ENCODE measurements around the gene INPP4A. TPM values are rescaled to one million over a fixed set of nuclear protein-coding genes. Genes with fewer than 3 reads are reported as not detected.

The INPP4A gene
- total RNA-seq, 2 experiments from 2014 or later, result 29.1 to 33.0 TPM

- intact Hi-C loops (cut with DNase I, micrococcal nuclease), result no loop called here
- Mint-ChIP-seq H3K36me3 (ENCODE audit: low read depth) (peaks cover 23% of the 10 kb centered on the region), H3K9me3 (ENCODE audit: low read depth) (no peaks in the 10 kb centered on the region), H3K4me3 (no peak overlapping the region), H3K4me1 (peaks cover 14% of the 10 kb centered on the region), H3K27me3 (no peaks in the 10 kb centered on the region), H3K27ac (peak overlapping the region; percentile 33)
- no peak for ATAC-seq
- DNase-seq, result no peak
- CTCF ChIA-PET, result interaction anchor here (0.6 to 1.7 kb wide), 2 partner anchors 147 to 197 kb away, joined by 3 to 4 read pairs; no protein-coding TSS in a partner anchor
- POLR2A ChIA-PET, result no interaction called here
Measured at GRCh38 chr2:98643496-98644100, 198.9 kb downstream of the INPP4A start.

Other genes with a start within 250 kb of the INPP4A start
- not detected for gene CNGA3, start 98.4 kb upstream of the INPP4A start, total RNA-seq
- gene COA5, start 163.7 kb downstream of the INPP4A start, total RNA-seq, result 10 to 100 TPM; 17.7 to 33.2 TPM
- gene UNC50, start 163.7 kb downstream of the INPP4A start, total RNA-seq, result 10 to 100 TPM; 21.1 to 31.4 TPM

Data from activated CD4-positive, alpha-beta T cell treated with anti-CD3 and anti-CD28 coated beads for 36 hours (primary cell).